Measurements from ENCODE around the gene PAPPA2.

DNA sequence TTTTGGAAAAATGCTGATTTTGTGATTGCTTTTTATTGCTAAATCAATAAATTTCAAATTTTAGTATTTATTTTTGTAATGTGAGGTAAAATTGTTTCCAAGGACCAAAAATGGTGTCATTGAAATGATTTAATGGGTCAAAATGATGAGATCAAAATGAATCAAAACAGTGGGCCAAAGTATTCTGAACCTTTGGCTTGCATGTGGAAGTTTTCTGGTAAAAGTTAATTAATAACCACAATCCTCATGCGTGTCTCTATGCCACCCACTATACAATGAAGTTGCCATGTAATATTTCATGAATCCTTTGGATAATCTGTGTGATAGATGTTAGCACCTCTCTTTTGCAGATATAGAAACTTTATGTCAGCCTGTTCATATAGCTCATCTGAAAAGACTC, 83.8 kb downstream of the PAPPA2 start:
- TF ChIP-seq, protein P1, sequence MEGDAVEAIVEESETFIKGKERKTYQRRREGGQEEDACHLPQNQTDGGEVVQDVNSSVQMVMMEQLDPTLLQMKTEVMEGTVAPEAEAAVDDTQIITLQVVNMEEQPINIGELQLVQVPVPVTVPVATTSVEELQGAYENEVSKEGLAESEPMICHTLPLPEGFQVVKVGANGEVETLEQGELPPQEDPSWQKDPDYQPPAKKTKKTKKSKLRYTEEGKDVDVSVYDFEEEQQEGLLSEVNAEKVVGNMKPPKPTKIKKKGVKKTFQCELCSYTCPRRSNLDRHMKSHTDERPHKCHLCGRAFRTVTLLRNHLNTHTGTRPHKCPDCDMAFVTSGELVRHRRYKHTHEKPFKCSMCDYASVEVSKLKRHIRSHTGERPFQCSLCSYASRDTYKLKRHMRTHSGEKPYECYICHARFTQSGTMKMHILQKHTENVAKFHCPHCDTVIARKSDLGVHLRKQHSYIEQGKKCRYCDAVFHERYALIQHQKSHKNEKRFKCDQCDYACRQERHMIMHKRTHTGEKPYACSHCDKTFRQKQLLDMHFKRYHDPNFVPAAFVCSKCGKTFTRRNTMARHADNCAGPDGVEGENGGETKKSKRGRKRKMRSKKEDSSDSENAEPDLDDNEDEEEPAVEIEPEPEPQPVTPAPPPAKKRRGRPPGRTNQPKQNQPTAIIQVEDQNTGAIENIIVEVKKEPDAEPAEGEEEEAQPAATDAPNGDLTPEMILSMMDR (IDR thresholded peaks at IDR 0.05; ENCODE audit: low read depth, low read length) = no peak
- no peak for TF ChIP-seq EZH2phosphoT487 (IDR thresholded peaks at IDR 0.05; ENCODE audit: low read depth)

Data from OCI-LY3 (cell line).